Measurements from ENCODE around the gene PRKACB.

DNA sequence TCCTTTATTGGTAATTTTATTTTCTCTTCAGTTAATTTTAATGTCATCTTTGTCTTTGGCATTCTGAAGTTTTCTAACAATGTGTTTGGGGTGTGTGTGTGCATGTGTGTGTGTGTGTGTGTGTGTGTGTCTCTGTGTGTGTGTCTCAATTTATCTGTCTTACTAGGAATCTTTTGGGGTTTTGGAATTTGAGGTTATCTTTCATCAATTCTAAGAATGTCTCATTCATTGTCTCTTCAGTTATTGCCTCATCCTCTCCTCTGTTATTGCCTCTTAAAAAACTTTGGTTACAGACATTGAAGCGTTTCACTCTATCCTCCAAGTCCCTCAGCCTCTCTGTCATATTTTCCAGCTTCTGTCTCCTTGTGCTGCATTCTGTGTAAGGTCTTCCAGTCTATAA is 139.3 kb downstream of the PRKACB start:
- TF ChIP-seq CTCF (conservative IDR thresholded peaks at IDR 0.05; ENCODE audit: low read depth in 2 of 2) (no peak), EZH2phosphoT487 (IDR thresholded peaks at IDR 0.05; ENCODE audit: unreplicated experiment) (no peak), EZH2 (IDR thresholded peaks at IDR 0.05; ENCODE audit: low read depth, unreplicated experiment) (no peak), POLR2AphosphoS5 (IDR thresholded peaks at IDR 0.05; ENCODE audit: low read depth) (no peak), CREB1 (CRISPR knock-in tag; IDR thresholded peaks at IDR 0.05; ENCODE audit: low read depth) (no peak), JUNB (IDR thresholded peaks at IDR 0.05; ENCODE audit: unreplicated experiment) (no peak)
- TF ChIP-seq, protein P1, sequence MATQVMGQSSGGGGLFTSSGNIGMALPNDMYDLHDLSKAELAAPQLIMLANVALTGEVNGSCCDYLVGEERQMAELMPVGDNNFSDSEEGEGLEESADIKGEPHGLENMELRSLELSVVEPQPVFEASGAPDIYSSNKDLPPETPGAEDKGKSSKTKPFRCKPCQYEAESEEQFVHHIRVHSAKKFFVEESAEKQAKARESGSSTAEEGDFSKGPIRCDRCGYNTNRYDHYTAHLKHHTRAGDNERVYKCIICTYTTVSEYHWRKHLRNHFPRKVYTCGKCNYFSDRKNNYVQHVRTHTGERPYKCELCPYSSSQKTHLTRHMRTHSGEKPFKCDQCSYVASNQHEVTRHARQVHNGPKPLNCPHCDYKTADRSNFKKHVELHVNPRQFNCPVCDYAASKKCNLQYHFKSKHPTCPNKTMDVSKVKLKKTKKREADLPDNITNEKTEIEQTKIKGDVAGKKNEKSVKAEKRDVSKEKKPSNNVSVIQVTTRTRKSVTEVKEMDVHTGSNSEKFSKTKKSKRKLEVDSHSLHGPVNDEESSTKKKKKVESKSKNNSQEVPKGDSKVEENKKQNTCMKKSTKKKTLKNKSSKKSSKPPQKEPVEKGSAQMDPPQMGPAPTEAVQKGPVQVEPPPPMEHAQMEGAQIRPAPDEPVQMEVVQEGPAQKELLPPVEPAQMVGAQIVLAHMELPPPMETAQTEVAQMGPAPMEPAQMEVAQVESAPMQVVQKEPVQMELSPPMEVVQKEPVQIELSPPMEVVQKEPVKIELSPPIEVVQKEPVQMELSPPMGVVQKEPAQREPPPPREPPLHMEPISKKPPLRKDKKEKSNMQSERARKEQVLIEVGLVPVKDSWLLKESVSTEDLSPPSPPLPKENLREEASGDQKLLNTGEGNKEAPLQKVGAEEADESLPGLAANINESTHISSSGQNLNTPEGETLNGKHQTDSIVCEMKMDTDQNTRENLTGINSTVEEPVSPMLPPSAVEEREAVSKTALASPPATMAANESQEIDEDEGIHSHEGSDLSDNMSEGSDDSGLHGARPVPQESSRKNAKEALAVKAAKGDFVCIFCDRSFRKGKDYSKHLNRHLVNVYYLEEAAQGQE (IDR thresholded peaks at IDR 0.05; ENCODE audit: unreplicated experiment) = no peak
- TF ChIP-seq, protein P2, sequence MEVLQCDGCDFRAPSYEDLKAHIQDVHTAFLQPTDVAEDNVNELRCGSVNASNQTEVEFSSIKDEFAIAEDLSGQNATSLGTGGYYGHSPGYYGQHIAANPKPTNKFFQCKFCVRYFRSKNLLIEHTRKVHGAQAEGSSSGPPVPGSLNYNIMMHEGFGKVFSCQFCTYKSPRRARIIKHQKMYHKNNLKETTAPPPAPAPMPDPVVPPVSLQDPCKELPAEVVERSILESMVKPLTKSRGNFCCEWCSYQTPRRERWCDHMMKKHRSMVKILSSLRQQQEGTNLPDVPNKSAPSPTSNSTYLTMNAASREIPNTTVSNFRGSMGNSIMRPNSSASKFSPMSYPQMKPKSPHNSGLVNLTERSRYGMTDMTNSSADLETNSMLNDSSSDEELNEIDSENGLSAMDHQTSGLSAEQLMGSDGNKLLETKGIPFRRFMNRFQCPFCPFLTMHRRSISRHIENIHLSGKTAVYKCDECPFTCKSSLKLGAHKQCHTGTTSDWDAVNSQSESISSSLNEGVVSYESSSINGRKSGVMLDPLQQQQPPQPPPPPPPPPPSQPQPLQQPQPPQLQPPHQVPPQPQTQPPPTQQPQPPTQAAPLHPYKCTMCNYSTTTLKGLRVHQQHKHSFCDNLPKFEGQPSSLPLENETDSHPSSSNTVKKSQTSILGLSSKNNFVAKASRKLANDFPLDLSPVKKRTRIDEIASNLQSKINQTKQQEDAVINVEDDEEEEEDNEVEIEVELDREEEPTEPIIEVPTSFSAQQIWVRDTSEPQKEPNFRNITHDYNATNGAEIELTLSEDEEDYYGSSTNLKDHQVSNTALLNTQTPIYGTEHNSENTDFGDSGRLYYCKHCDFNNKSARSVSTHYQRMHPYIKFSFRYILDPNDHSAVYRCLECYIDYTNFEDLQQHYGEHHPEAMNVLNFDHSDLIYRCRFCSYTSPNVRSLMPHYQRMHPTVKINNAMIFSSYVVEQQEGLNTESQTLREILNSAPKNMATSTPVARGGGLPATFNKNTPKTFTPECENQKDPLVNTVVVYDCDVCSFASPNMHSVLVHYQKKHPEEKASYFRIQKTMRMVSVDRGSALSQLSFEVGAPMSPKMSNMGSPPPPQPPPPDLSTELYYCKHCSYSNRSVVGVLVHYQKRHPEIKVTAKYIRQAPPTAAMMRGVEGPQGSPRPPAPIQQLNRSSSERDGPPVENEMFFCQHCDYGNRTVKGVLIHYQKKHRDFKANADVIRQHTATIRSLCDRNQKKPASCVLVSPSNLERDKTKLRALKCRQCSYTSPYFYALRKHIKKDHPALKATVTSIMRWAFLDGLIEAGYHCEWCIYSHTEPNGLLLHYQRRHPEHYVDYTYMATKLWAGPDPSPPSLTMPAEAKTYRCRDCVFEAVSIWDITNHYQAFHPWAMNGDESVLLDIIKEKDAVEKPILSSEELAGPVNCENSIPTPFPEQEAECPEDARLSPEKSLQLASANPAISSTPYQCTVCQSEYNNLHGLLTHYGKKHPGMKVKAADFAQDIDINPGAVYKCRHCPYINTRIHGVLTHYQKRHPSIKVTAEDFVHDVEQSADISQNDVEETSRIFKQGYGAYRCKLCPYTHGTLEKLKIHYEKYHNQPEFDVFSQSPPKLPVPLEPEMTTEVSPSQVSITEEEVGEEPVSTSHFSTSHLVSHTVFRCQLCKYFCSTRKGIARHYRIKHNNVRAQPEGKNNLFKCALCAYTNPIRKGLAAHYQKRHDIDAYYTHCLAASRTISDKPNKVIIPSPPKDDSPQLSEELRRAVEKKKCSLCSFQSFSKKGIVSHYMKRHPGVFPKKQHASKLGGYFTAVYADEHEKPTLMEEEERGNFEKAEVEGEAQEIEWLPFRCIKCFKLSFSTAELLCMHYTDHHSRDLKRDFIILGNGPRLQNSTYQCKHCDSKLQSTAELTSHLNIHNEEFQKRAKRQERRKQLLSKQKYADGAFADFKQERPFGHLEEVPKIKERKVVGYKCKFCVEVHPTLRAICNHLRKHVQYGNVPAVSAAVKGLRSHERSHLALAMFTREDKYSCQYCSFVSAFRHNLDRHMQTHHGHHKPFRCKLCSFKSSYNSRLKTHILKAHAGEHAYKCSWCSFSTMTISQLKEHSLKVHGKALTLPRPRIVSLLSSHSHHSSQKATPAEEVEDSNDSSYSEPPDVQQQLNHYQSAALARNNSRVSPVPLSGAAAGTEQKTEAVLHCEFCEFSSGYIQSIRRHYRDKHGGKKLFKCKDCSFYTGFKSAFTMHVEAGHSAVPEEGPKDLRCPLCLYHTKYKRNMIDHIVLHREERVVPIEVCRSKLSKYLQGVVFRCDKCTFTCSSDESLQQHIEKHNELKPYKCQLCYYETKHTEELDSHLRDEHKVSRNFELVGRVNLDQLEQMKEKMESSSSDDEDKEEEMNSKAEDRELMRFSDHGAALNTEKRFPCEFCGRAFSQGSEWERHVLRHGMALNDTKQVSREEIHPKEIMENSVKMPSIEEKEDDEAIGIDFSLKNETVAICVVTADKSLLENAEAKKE (CRISPR knock-in tag; IDR thresholded peaks at IDR 0.05) = no peak

Measured in GM23338 (cell line).